ENCODE measurements around the gene EXD3. TPM values are rescaled to one million over a fixed set of nuclear protein-coding genes. Genes with fewer than 3 reads are reported as not detected.

Gene EXD3
- total RNA-seq, 1 experiment from 2014 or later: 15.3 TPM

- Histone ChIP-seq H3K27me3 (ENCODE audit: insufficient read depth, low read length) (peaks cover 5% of the 10 kb centered on the region; the same call in 1 of the 2 replicates), H2BK15ac (ENCODE audit: low read depth, low read length) (no peak overlapping the region), H3K14ac (ENCODE audit: insufficient read depth, low read length) (no peak overlapping the region), H3K27ac (ENCODE audit: insufficient read length, low read depth, low read length) (no peak overlapping the region), H2BK12ac (ENCODE audit: insufficient read length, low read depth, low read length) (no peak overlapping the region), H3K56ac (ENCODE audit: insufficient read length, low read depth, low read length) (no peak overlapping the region), H3T11ph (ENCODE audit: low read length) (no peak overlapping the region), H3K9ac (ENCODE audit: extremely low read depth, insufficient read length, low read length) (no peak overlapping the region), H3K23ac (ENCODE audit: insufficient read length, low read depth, low read length) (no peak overlapping the region), H3K79me2 (ENCODE audit: insufficient read depth, low read length) (no peaks in the 10 kb centered on the region), H4K8ac (replicated peaks; ENCODE audit: insufficient read length, low read depth, low read length) (no peak overlapping the region), H2BK20ac (ENCODE audit: low read depth, low read length, poor library complexity, severe bottlenecking) (no peak overlapping the region), H3K4me2 (ENCODE audit: insufficient read depth, insufficient read length, low read length) (peak overlapping the region; percentile 20), H4K91ac (ENCODE audit: insufficient read length, low read depth, low read length) (no peak overlapping the region), H4K5ac (ENCODE audit: insufficient read length, low read depth, low read length) (no peak overlapping the region), H3K4me1 (ENCODE audit: insufficient read depth, low read length) (peaks cover 5% of the 10 kb centered on the region; the same call in 1 of the 2 replicates), H3K23me2 (ENCODE audit: insufficient read length, low read depth, low read length, poor library complexity, severe bottlenecking) (peaks cover 7% of the 10 kb centered on the region), H2BK120ac (ENCODE audit: low read depth, low read length, poor library complexity, severe bottlenecking) (no peak overlapping the region), H3K79me1 (ENCODE audit: insufficient read depth, low read depth, low read length, poor library complexity, severe bottlenecking) (no peaks in the 10 kb centered on the region), H3K4ac (ENCODE audit: low read depth, low read length) (no peak overlapping the region), H4K20me1 (ENCODE audit: control insufficient read depth, insufficient read depth, insufficient read length) (no peaks in the 10 kb centered on the region), H2BK5ac (ENCODE audit: insufficient read length, low read length) (no peak overlapping the region), H2AK5ac (ENCODE audit: insufficient read length, low read length) (no peak overlapping the region), H2AFZ (ENCODE audit: low read length) (no peak overlapping the region), H3K18ac (ENCODE audit: insufficient read length, low read depth, low read length) (no peak overlapping the region), H3K9me3 (ENCODE audit: control insufficient read depth, low read depth, low read length) (no peaks in the 10 kb centered on the region)
- peak; percentile 45 for DNase-seq
- Mint-ChIP-seq H3K4me3 (peak overlapping the region; percentile 53 to 76), H3K27me3 (ENCODE audit: low read depth) (peaks cover 48% of the 10 kb centered on the region), H3K27ac (no peak overlapping the region), H3K4me1 (peaks cover 32 to 40% of the 10 kb centered on the region in 2 experiments), H3K36me3 (ENCODE audit: insufficient read depth in 1 of 3, low read depth in 3 of 3) (peaks cover 0 to 5% (median 3%) of the 10 kb centered on the region in 3 experiments; a peak in 4 of 7 replicates), H3K9me3 (peaks cover 3 to 9% of the 10 kb centered on the region in 2 experiments)
- TF ChIP-seq, protein P1, sequence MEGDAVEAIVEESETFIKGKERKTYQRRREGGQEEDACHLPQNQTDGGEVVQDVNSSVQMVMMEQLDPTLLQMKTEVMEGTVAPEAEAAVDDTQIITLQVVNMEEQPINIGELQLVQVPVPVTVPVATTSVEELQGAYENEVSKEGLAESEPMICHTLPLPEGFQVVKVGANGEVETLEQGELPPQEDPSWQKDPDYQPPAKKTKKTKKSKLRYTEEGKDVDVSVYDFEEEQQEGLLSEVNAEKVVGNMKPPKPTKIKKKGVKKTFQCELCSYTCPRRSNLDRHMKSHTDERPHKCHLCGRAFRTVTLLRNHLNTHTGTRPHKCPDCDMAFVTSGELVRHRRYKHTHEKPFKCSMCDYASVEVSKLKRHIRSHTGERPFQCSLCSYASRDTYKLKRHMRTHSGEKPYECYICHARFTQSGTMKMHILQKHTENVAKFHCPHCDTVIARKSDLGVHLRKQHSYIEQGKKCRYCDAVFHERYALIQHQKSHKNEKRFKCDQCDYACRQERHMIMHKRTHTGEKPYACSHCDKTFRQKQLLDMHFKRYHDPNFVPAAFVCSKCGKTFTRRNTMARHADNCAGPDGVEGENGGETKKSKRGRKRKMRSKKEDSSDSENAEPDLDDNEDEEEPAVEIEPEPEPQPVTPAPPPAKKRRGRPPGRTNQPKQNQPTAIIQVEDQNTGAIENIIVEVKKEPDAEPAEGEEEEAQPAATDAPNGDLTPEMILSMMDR (conservative IDR thresholded peaks at IDR 0.05): no peak
- no CpG with 5 or more reads among the region's 24 CpGs for WGBS (ENCODE audit: extremely low coverage, insufficient read length, low lambda C conversion rate)
Measured at GRCh38 chr9:137296670-137297664, 126.0 kb downstream of the EXD3 start.
